Endothelial cell of umbilical vein (primary cell): Measurements from ENCODE around the gene AKAP13. TPM values are rescaled to one million over a fixed set of nuclear protein-coding genes. Genes with fewer than 3 reads are reported as not detected.

Experiments used
- BruUV-seq: library from RNA; stranded (reverse); fragments of 400-500 nt; replicated peaks from 2 replicates; lab custom pipeline; 2021; lab: Mats Ljungman, UMichigan
- CTCF ChIA-PET: fragments of 300-600, 350-600 bp; sonication (Branson Sonifier 250); formaldehyde crosslinking; loops from one replicate; lab custom pipeline; 2021; ENCODE audit warnings: antibody characterized with exemption, inconsistent platforms; lab: Charles Lee
- POLR2A ChIA-PET: fragments of 300-600, 350-600 bp; sonication (Branson Sonifier 250); formaldehyde crosslinking; loops from one replicate; lab custom pipeline; 2021; ENCODE audit warnings: antibody characterized with exemption, inconsistent platforms; lab: Charles Lee
- DNase-seq: peaks from one replicate; pipeline ENCODE4 v3.0.0-alpha.2; 2011; ENCODE audit warnings: low read depth, low spot score
- FAIRE-seq: peaks from 2 replicates; lab custom pipeline; 2011; peaks lifted over from hg19 to GRCh38; lab: Jason Lieb, UNC
- H2AFZ ChIP-seq: 2 replicates; pipeline ENCODE4 v1.6.0; 2012; ENCODE audit warnings: low read depth, low read length, control low read depth, inconsistent platforms
- H3K27ac ChIP-seq: 2 replicates; pipeline ENCODE4 v1.5.1; 2011; ENCODE audit warnings: low read depth, mild to moderate bottlenecking, control low read depth, low read length, moderate library complexity; ENCODE audit not compliant: insufficient read depth
- H3K27me3 ChIP-seq, 2 experiments: 2 replicates each; pipeline versions ENCODE4 v1.6.0 to v1.6.1; 2011; ENCODE audit warnings: low read length in 2 of 2, mixed read lengths in 1 of 2; ENCODE audit not compliant: control insufficient read depth in 2 of 2, insufficient read depth in 2 of 2
- H3K36me3 ChIP-seq, 2 experiments: 2 replicates in 1 of 2; 3 replicates in 1 of 2; pipeline ENCODE4 v1.5.1; 2011; ENCODE audit warnings: low read length in 2 of 2, mild to moderate bottlenecking in 1 of 2, moderate library complexity in 1 of 2; ENCODE audit not compliant: control insufficient read depth in 2 of 2, insufficient read depth in 2 of 2; ENCODE audit errors: extremely low read depth in 1 of 2
- H3K4me1 ChIP-seq: 3 replicates; pipeline ENCODE4 v1.5.1; 2011; ENCODE audit warnings: mild to moderate bottlenecking, low read length; ENCODE audit not compliant: control insufficient read depth, insufficient read depth; ENCODE audit errors: extremely low read depth
- H3K4me2 ChIP-seq: 2 replicates; pipeline ENCODE4 v1.6.1; 2011; ENCODE audit warnings: low read length, control low read depth, mixed read lengths; ENCODE audit not compliant: insufficient read depth
- H3K4me3 ChIP-seq, 3 experiments: fragments of 200-600 bp in 1 of 3; sonication (generic), shearing (Covaris generic) in 1 of 3; replicated peaks in 1 of 3; 2 replicates each; pipeline ENCODE4 v1.5.1; 2011 to 2016; ENCODE audit warnings: control low read depth in 3 of 3, low read length in 3 of 3, mild to moderate bottlenecking in 2 of 3, inconsistent platforms in 1 of 3, low read depth in 1 of 3, moderate library complexity in 1 of 3; ENCODE audit not compliant: insufficient read depth in 1 of 3
- H3K79me2 ChIP-seq: 2 replicates; pipeline ENCODE4 v1.6.0; 2012; ENCODE audit warnings: low read length, inconsistent platforms; ENCODE audit not compliant: control insufficient read depth, insufficient read depth
- H3K9ac ChIP-seq: replicated peaks from 2 replicates; pipeline ENCODE3; 2011; ENCODE audit warnings: low read length, control low read depth; ENCODE audit not compliant: insufficient read depth; ENCODE audit errors: extremely low read depth
- H3K9me1 ChIP-seq: replicated peaks from 3 replicates; pipeline ENCODE4 v1.6.0; 2011; ENCODE audit warnings: mild to moderate bottlenecking, low read length; ENCODE audit not compliant: control insufficient read depth, insufficient read depth; ENCODE audit errors: extremely low read depth
- H3K9me3 ChIP-seq: replicated peaks from 2 replicates; pipeline ENCODE4 v1.5.1; 2012; ENCODE audit warnings: low read length, inconsistent platforms; ENCODE audit not compliant: control insufficient read depth, insufficient read depth
- H4K20me1 ChIP-seq: replicated peaks from 2 replicates; pipeline ENCODE3; 2011; ENCODE audit warnings: mild to moderate bottlenecking, low read length; ENCODE audit not compliant: control insufficient read depth, insufficient read depth; ENCODE audit errors: extremely low read depth
- CTCF ChIP-seq, 2 donors: IDR thresholded peaks; 1 replicate in 1 of 2; 2 replicates in 1 of 2; pipeline ENCODE4 v1.5.1; 2011; ENCODE audit warnings: low read length in 2 of 2, mild to moderate bottlenecking in 2 of 2, moderate library complexity in 2 of 2, control low read depth in 1 of 2, inconsistent platforms in 1 of 2, low read depth in 1 of 2; ENCODE audit not compliant: insufficient read depth in 1 of 2; ENCODE audit errors: extremely low read depth in 1 of 2
- EZH2 ChIP-seq: IDR thresholded peaks from 2 replicates; pipeline ENCODE4 v1.6.1; 2012; ENCODE audit warnings: borderline replicate concordance, low read depth, mild to moderate bottlenecking, moderate library complexity, low read length, inconsistent platforms; ENCODE audit not compliant: severe bottlenecking
- FOS ChIP-seq: IDR thresholded peaks from 2 replicates; pipeline ENCODE4 v1.6.1; 2011; ENCODE audit warnings: mild to moderate bottlenecking, low read length, moderate library complexity, borderline replicate concordance; ENCODE audit not compliant: insufficient read depth
- GATA2 ChIP-seq: IDR thresholded peaks from 2 replicates; pipeline ENCODE4 v1.7.0; 2011; ENCODE audit warnings: low read depth, mild to moderate bottlenecking, moderate library complexity, mixed read lengths, low read length; ENCODE audit not compliant: insufficient read length, insufficient read depth
- JUN ChIP-seq: IDR thresholded peaks from 2 replicates; pipeline ENCODE4 v1.6.1; 2011; ENCODE audit warnings: borderline replicate concordance, low read depth; ENCODE audit not compliant: insufficient read length, insufficient read depth
- MAX ChIP-seq: IDR thresholded peaks from 2 replicates; pipeline ENCODE4 v1.6.1; 2011; ENCODE audit not compliant: insufficient read depth, insufficient read length
- MYC ChIP-seq: IDR thresholded peaks from one replicate; pipeline ENCODE4 v1.6.1; 2011; ENCODE audit warnings: mild to moderate bottlenecking, low read depth, low read length
- POLR2A ChIP-seq: IDR thresholded peaks from 2 replicates; pipeline ENCODE4 v1.6.1; 2012; ENCODE audit warnings: low read depth, mild to moderate bottlenecking, control low read depth, low read length
- POLR2AphosphoS5 ChIP-seq: IDR thresholded peaks from 2 replicates; pipeline ENCODE4 v1.6.1; 2012; ENCODE audit warnings: low read depth, mild to moderate bottlenecking, control low read depth, low read length, moderate library complexity; ENCODE audit not compliant: insufficient read depth
- dilution Hi-C: fragments of 300-500 bp; cut with MboI; formaldehyde crosslinking; loops from one replicate; pipeline ENCODE4 v1.15.0; 2019; ENCODE audit warnings: low sequenced_read_pairs; ENCODE audit not compliant: extremely low pct_ligation_motif_present
- intact Hi-C: fragments of 100-400 bp; cut with micrococcal nuclease; formaldehyde crosslinking; loops from one replicate; pipeline ENCODE4 v1.10.0; 2022
- polyA plus RNA-seq, 4 experiments: library from polyadenylated mRNA; depleted of rRNA in 3 of 4; stranded (reverse) in 3 of 4; unstranded in 1 of 4; fragments of >200 nt; gene quantifications; 2 replicates each; pipeline versions ENCODE4 v1.2.1 to v1.2.3, GENCODE V29; 2011 to 2012; ENCODE audit warnings: missing spikeins in 1 of 4
- total RNA-seq: library from RNA; stranded (reverse); gene quantifications from 2 replicates; pipeline ENCODE4 v1.2.3, GENCODE V29; 2021

AKAP13 gene
- total and polyA plus RNA-seq, 2 donors (not counting 3 experiments of a cell fraction or from before 2014, with no cell fraction given): 22.8 to 87.8 TPM

DNA sequence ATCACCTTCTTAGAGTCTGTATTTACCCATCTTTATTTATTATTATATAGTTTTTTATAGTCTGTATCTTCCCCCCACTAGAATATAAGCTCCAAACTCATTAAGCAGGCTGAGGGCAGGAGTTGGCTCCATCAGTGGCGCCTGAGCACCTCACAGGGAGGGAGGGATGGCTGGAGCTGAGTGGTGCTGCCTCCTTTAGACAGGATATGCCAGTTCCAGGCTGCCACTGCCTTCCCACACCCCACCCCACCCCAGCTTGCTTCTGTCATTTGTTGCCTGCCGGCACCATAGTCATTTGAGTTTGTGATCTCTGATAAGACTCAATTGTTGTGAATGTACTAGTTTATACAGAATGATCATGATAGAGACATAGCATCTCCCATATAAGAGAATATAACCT is 328.8 kb downstream of the AKAP13 start:
- no peaks in the 10 kb centered on the region for H4K20me1 ChIP-seq
- H3K9me3 ChIP-seq: no peaks in the 10 kb centered on the region
- POLR2A ChIA-PET: no interaction called here
- peaks cover 18% of the 10 kb centered on the region for H3K4me1 ChIP-seq
- H2AFZ ChIP-seq: no peak overlapping the region
- CTCF ChIA-PET: interaction anchor here (1.1 to 1.2 kb wide), 2 partner anchors 21 to 413 kb away, joined by 3 read pairs; no protein-coding TSS in a partner anchor
- no peak overlapping the region for H3K9ac ChIP-seq
- DNase-seq (no peak), FAIRE-seq (no peak)
- peaks cover 2% of the 10 kb centered on the region for H3K79me2 ChIP-seq
- dilution Hi-C loops: no loop called here
- H3K27me3 ChIP-seq: no peaks in the 10 kb centered on the region
- no TSS peak for BruUV-seq
- H3K36me3 ChIP-seq: peaks cover 0 to 5% of the 10 kb centered on the region in 2 experiments
- no peak for TF ChIP-seq JUN
- H3K4me2 ChIP-seq: no peak overlapping the region
- no peak overlapping the region for H3K27ac ChIP-seq
- intact Hi-C loops: loop anchor here (10.0 kb wide), 3 partner anchors 124 to 414 kb away; no protein-coding TSS in a partner anchor
- no peaks in the 10 kb centered on the region for H3K9me1 ChIP-seq
- H3K4me3 ChIP-seq: no peak overlapping the region

DNA sequence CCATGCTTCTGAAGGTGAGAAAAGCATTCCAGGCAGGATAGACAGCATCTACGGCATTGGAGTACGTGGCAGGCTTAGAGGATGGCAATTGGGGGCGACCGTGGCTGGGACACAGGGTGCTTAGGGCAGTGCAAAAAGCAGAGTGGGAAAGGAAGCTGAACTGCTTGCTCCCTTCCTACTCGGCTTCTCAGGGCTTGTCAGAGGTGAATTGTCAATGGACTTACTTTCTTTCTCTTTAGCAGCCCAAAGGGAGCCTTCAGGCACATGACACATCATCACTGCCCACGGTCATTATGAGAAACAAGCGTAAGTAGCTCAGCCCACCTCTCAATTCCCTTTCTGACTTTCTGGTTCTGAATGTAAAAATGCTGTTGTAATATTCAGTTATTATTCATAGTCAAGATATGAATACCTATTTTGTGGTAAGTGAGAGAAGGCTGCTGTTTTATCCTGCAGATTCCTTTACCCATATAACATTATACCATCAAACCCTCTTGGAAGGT is 330.0 kb downstream of the AKAP13 start:
- intact Hi-C loops: no loop called here
- dilution Hi-C loops: no loop called here
- no peak for TF ChIP-seq MAX
- no peak for TF ChIP-seq FOS
- no peak for TF ChIP-seq EZH2
- no peak for TF ChIP-seq MYC
- no peak for TF ChIP-seq CTCF (IDR thresholded peaks at IDR 0.05; ENCODE audit: extremely low read depth in 1 of 2, insufficient read depth in 1 of 2, low read depth in 1 of 2, low read length in 2 of 2)
- no peak for TF ChIP-seq GATA2
- no peak for TF ChIP-seq JUN
- no peak for TF ChIP-seq POLR2A
- TF ChIP-seq POLR2AphosphoS5: no peak
- Histone ChIP-seq H4K20me1 (no peaks in the 10 kb centered on the region), H3K9me3 (no peaks in the 10 kb centered on the region), H3K4me3 (no peak overlapping the region), H2AFZ (no peak overlapping the region), H3K4me1 (peaks cover 18% of the 10 kb centered on the region), H3K9ac (no peak overlapping the region), H3K4me2 (no peak overlapping the region), H3K36me3 (peaks cover 0 to 5% of the 10 kb centered on the region in 2 experiments), H3K79me2 (peaks cover 2% of the 10 kb centered on the region), H3K9me1 (no peaks in the 10 kb centered on the region), H3K27me3 (no peaks in the 10 kb centered on the region), H3K27ac (no peak overlapping the region)
- ChIA-PET CTCF (no interaction called here), POLR2A (no interaction called here)
- DNase-seq (no peak), FAIRE-seq (no peak)
- BruUV-seq: no TSS peak
